Stimulated activated CD4-positive, alpha-beta T cell treated with anti-CD3 and anti-CD28 coated beads, Interleukin-4, amount 100 ng/mL, for 48 hours (primary cell): ENCODE results near the gene SPIN3.
"Not testable (repeated sequence)": the region's sequence is repeated elsewhere in the genome, so short reads cannot be mapped to it uniquely, and the experiment has no call there.

Experiments
- DNase-seq, 2 donors: peaks; one replicate each; pipeline ENCODE4 v3.0.0-alpha.2; 2020; ENCODE audit warnings: low read depth in 2 of 2

Gene SPIN3

DNA sequence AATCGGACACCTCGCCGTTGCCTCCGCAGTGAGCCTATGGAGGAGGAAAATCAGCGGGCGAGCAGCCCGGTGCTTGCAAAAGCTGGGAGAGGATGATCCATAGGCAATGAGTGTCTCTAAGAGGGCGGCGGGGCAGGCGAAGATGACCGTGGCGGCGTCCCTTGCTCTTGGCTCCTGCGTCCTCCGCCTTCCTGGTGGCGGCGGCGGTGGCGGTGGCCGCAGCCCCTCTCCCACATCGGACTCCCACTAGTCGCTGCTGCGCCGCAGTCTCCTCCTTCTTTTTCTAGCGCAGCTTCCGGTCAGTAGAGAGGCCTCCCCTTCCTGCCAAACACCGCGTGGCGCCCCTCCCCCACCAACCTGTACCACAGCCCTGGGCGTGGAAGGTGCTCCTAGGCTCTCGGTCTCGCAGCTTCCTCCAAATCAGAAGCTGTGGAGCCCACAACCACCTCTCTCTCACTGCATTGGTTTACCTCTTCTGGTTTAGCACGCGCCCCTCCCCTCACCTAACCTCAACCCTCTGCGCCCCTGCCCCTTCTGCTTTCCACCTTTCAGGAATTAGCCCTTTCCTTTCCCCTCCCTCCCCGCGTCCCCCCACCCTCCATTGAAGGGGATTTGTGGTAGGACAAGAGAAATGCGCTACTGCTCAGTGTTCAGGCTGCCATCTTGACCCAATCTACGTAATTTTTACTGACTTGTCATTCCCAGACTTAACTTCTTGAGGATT lies at the start of gene SPIN3:
Gene SPIN3 (minus strand): TSS at position 271 of the 724 bp plus-strand sequence. CDS start 594 bp downstream, outside the sequence.
- DNase-seq = peak; percentile 63 to 71

DNA sequence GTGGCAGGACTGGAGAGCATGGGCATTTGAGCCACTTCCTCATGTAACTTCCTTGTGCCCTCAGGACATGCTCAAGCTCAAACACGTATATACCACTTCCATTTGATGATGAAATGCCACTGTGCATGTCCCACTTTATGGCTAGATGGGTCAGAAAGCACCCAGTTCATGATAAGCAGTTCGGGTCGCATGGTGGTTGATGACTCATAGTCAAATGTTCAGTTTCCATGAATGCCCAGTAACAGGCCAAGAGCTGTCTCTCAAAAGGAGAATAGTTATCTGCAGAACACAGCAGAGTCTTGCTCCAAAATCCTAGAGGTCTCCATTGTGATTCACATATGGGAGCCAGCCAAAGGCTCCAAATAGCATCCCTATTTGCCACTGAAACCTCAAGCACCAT lies 48.9 kb upstream of the SPIN3 start:
- no peak for DNase-seq

DNA sequence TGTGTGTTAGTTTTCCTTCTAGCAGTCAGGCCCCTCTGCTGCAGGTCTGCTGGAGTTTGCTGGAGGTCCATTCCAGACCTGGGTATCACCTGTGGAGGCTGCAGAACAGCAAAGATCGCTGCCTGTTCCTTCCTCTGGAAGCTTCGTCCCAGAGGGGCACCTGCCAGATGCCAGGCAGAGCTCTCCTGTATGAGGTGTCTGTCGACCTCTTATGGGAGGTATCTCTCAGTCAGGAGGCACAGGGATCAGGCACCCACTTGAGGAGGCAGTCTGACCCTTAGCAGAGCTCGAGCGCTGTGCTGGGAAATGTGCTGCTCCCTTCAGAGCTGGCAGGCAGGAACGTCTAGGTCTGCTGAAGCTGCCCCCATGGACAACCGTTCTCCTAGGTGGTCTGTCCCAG lies 41.9 kb upstream of the SPIN3 start:
- not testable (repeated sequence) for DNase-seq

DNA sequence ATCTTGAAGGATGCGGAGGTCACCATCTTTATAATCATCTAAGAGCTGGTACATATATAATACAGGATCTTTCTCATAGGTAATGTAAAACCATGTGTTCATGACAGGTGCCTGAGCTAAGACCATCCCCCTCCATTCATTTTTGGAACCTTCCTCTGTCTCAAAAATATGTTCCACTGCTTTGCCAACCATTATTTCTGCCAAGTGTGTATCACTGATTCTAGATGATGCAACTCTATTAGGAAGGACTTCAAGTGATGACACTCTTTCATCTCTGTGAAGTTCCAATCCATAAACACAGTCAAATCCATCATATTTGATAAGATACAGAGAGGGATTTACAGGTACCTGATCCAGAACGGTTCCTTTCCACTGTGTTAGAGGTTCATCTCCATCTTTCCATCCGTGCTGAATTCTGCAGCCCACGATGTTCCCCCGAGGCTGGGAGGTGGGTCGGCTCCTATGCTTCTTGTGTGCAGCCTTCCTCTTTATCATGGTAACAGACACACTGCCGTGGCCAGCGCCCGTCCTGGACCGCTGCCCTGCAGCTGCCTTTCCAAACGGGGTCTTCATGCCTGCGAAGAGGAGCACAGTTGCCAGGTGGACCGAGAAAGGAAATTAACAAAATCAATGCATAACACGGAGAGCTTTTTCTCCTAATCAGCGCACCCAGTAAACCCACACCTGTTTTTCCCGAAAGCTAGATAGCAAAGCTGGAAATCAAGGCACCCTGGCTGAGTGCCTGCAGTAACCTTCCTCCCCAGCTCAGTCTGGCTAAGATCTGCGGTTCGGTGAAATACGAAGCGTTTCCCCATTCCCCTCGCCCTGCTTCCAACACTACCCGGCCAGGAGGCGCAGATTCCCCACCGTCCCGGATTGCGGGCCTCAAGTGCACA lies 718 bp downstream of the SPIN3 start:
- no peak for DNase-seq

DNA sequence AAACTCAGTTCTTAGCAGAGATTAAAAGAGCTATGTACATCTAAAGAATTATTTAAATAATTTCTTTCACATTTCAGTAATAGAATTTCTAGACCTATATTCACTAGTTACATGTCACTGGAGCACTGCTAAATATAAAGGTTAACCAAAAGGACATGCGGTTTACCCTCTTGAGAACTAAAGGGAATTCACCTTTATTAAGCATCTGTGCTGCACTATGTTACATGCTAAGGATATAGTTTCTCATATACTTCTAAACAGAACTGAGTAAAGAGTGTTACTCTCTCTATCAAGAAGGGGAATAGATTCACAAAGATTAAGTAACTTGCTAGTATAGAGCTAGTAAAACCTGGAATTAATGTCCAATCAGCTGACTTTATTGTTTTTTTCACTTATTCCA lies 7.6 kb downstream of the SPIN3 start:
- DNase-seq = no peak

DNA sequence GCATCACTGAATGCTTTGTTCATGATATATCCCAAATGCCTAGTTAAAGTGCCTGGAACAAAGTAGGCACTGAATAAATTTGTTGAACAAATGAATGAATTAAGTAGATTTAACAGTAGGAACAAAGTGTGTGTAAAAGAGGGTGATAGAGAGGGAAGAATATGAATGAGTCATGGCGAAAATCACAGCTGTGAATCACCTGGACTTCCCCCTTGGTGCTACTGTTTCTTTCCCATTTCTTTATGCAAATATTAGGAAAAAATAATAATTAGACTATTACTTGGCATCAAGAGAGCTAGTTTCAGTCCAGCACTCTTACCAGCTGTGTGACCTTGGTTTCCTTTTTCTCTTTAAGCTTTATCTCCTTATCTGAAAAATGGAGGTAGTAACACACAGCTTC lies 9.2 kb downstream of the SPIN3 start:
- DNase-seq = no peak

DNA sequence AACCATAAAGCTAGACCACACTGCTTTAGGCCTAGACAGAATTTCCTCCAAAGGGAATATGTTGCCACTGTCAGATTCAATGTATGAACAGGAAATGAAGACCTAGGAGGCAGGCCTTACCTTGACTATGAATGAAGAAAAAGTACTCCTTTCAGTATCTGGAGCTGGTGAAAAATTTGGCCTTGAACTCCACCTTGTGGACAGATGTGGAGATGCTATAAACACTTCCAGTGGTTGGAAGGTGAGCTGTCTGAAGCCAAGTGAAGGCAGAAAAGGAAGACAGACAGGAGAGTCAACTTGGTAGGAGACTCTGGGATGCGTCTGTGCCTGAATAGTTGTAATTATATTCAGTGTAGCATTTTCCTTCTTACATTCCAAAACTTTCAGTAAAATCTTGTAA lies 17.2 kb downstream of the SPIN3 start:
- peak; percentile 1 to 7 for DNase-seq

DNA sequence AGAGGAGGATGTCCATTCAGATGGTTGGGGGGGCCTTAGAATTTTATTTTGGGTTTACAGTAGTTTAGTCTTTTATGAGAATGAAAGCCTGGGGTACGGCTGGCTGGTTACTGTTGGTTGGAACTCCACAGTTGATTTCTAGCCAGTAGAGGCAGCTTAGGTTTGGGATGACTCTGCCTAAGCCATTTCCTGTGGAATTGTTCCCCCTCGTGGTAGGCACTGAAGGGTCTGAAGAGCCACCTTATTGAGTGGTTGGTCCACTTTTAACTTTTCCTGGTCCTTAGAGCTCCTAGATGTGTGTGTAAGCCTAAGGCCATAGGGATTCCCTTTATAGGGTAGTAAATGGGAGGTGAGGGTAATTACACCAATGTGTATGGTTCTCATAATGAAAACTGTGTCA lies 19.7 kb downstream of the SPIN3 start:
- no peak for DNase-seq

DNA sequence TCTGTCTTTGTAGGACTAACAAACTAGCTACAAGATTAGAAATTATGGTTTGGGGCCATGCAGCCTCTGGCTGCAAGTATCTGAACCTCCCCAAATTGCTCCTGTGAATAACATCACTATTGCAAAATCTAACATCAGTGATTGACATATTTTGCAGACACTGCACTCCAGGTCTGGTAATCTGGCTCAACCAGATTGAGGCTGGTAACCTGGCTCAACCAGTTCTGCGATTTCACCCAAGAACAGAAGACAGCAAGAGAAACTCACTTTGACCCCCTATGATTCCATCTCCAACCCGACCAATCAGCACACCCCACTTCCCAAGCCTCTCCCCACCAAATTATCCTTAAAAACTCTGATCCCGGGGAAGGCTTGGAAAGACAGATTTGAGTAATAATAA lies 20.9 kb downstream of the SPIN3 start:
- DNase-seq = no peak

DNA sequence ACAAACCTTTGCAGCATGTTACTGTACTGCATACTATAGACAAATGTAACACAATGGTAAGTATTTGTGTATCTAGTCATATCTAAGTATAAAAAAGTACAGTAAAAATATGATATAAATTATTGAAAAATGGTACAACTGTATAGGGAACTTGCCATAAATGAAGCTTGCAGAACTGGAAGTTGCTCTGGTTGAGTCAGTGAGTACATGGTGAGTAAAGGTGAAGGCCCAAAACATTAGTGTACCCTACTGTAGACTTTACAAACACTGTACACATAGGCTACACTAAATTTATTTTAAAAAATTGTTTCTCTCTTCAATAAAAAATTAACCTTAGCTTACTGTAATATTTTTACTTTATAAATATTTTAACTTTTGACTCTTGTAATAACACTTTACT lies 25.8 kb downstream of the SPIN3 start:
- DNase-seq = no peak

DNA sequence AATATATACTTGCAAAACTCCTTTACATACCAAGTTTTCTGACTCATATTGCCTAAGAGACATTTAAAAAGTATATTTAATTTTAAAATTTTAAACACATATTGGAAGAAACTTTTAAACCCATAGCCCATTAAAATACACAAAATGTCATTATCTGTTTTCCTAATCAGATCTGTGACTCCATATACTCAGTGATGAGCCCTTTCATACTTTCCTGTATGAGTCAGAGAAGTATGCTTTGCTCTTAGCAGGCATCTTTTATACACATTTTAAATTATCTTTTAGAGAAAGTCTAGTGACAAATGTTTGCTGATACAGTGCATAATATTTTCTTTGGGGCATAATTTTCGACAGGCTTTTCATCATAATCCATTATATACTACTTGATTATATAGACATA lies 26.4 kb downstream of the SPIN3 start:
- no peak for DNase-seq

DNA sequence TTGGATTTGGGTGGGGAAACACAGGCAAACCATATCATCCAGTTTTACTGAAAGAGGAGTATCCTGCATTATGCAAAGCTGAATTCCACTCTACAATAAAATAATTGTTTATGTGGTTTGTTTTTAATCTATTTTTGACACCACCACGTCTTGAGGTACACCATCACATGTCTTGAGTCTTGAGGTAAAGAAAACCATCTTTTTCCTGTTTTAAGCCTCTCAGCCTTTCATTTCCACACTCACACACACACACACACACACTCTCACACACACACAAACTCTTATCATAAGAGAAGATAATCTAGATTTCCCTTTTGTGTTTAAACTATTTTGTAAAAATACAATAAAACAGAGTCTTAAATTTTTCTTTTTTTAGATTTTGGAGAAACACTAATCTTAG lies 32.0 kb downstream of the SPIN3 start:
- DNase-seq = no peak

DNA sequence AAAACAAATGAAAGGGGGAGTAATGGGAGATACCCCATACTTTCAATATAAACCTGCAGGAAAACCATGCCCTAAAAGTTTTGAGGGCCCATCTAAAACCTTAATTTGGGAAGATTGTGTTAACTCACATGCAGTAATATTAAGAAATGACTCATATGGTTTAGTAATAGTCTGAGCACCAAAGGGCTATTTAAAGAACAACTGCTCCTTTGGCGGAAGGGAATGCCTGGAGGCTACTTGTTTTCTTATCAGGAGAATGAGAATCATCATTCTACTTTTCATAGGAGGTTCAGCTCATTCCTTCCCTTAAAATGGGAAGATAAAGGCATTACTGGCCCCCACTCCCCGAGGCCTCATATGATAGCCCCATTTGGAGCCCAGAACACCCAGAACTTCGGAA lies 47.6 kb downstream of the SPIN3 start:
- DNase-seq = no peak

DNA sequence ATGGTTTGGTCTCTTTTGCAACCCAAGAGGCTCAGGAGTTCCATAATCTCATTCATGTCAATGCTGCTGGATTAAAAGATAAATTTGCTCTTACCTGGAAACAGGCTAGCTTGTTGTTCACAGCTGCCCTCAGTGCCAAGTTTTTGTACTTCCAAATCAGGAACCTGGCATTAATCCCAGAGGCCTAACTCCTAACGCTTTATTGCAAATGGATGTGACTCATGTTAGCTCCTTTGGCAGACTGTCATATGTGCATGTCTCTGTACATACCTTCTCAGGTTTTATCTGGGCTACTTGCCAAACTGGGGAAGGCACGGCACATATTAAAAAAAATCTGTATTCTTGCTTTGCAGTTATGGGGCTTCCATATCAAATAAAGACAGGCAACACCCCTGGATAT lies 49.1 kb downstream of the SPIN3 start:
- DNase-seq = not testable (repeated sequence)

DNA sequence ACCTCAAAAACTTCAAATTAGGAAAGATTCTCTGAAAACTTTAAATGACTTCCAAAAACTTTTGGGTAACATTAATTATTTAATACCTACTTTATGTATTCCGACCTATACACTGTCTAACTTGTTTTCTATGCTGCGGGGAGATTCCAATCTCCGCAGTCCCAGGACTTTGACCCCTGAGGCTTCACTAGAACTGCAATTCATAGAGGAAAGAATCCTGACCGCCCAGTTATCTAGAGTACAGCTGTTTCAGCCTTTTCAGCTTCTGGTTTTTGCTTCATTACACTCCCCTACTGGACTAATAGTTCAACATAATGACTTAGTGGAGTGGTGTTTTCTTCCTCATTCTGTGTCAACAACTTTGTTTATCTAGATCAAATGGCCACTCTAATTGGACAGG lies 50.1 kb downstream of the SPIN3 start:
- DNase-seq = not testable (repeated sequence)

DNA sequence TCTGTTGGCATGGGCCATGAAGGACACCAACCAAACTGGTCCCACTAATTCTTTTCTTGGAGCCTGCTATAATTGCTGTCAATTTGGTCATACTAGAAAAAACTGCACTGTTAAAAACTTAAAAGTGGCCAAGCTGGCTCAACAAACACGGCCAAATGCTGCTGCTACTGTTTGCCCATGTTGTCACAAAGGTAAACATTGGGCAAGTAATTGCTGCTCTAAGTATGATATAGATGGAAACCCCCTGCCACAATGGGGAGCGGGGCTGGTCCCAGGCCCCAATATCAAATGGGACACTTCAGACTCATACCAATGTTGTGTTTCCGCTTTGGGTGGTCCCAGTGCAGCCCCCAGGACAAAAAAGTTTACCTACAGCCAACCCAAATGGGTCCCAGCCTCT lies 52.1 kb downstream of the SPIN3 start:
- no peak for DNase-seq
